ENCODE data around the gene CHRNA9. TPM values are rescaled to one million over a fixed set of nuclear protein-coding genes. Genes with fewer than 3 reads are reported as not detected.

Gene CHRNA9
- total RNA-seq, 4 donors from 2014 or later: 0.11 TPM; not detected in 3

- Histone ChIP-seq H3K36me3 (no peaks in the 10 kb centered on the region), H3K4me1 (no peaks in the 10 kb centered on the region), H3K27ac (no peak overlapping the region), H3K4me3 (replicated peaks in 1 of 3) (no peak overlapping the region), H3K27me3 (no peaks in the 10 kb centered on the region), H3K9me3 (no peaks in the 10 kb centered on the region)
- DNase-seq: no peak
- WGBS, 2 donors: 85 to 92% methylated on average over 9 of the region's 9 CpGs
- intact Hi-C loops (cut with DNase I): loop anchor here (10.0 kb wide), 2 partner anchors 146 to 606 kb away; partner anchors contain the start of gene UBE2K
- TF ChIP-seq POLR2A (IDR thresholded peaks at IDR 0.05): no peak
- no peak for TF ChIP-seq CTCF (IDR thresholded peaks at IDR 0.05)
These were observed 34.6 kb upstream of the CHRNA9 start for GRCh38 chr4:40300371-40301162.

GRCh38 chr4:40301603-40302002 is 33.5 kb upstream of the CHRNA9 start:
- no peak overlapping the region for H3K4me3 ChIP-seq (replicated peaks in 1 of 3)
- WGBS, 2 donors: 47 to 75% methylated on average over 4 to 7 of the region's 7 CpGs
- TF ChIP-seq POLR2A (IDR thresholded peaks at IDR 0.05): no peak
- no peak for TF ChIP-seq CTCF (IDR thresholded peaks at IDR 0.05)
- H3K4me1 ChIP-seq: no peaks in the 10 kb centered on the region
- H3K36me3 ChIP-seq: no peaks in the 10 kb centered on the region
- no peak overlapping the region for H3K27ac ChIP-seq
- DNase-seq: no peak
- no peaks in the 10 kb centered on the region for H3K9me3 ChIP-seq
- H3K27me3 ChIP-seq: no peaks in the 10 kb centered on the region
- intact Hi-C loops (cut with DNase I): loop anchor here (10.0 kb wide), 2 partner anchors 147 to 607 kb away; partner anchors contain the start of gene UBE2K

GRCh38 chr4:40303751-40304150 is 31.4 kb upstream of the CHRNA9 start:
- intact Hi-C loops (cut with DNase I): loop anchor here (10.0 kb wide), 2 partner anchors 149 to 609 kb away; partner anchors contain the start of gene UBE2K
- WGBS, 2 donors: 95 to 97% methylated on average over 2 of the region's 2 CpGs
- peaks cover 0 to 7% of the 10 kb centered on the region in 2 donors for H3K4me1 ChIP-seq
- TF ChIP-seq POLR2A (IDR thresholded peaks at IDR 0.05) (no peak), CTCF (IDR thresholded peaks at IDR 0.05) (no peak)
- H3K9me3 ChIP-seq: no peaks in the 10 kb centered on the region
- no peak overlapping the region for H3K4me3 ChIP-seq (replicated peaks in 1 of 3)
- H3K36me3 ChIP-seq: no peaks in the 10 kb centered on the region
- DNase-seq: no peak
- no peak overlapping the region for H3K27ac ChIP-seq
- no peaks in the 10 kb centered on the region for H3K27me3 ChIP-seq

- no peak for DNase-seq
- Histone ChIP-seq H3K4me3 (replicated peaks in 1 of 3) (no peak overlapping the region), H3K9me3 (no peaks in the 10 kb centered on the region), H3K27ac (no peak overlapping the region), H3K36me3 (no peaks in the 10 kb centered on the region), H3K4me1 (peaks cover 0 to 17% of the 10 kb centered on the region in 2 donors), H3K27me3 (no peaks in the 10 kb centered on the region)
- WGBS, 2 donors: 73 to 79% methylated on average over 13 of the region's 13 CpGs
- TF ChIP-seq POLR2A (IDR thresholded peaks at IDR 0.05) (no peak), CTCF (IDR thresholded peaks at IDR 0.05) (no peak)
- intact Hi-C loops (cut with DNase I): loop anchor here (5.0 to 10.0 kb wide), 3 partner anchors 151 to 611 kb away; partner anchors contain the start of gene UBE2K
These were observed 29.6 kb upstream of the CHRNA9 start for GRCh38 chr4:40305328-40306170.

Measured in thyroid gland (tissue), 4 donors.